ENCODE measurements around the gene PHKB. TPM values are rescaled to one million over a fixed set of nuclear protein-coding genes. Genes with fewer than 3 reads are reported as not detected.

PHKB gene
- total RNA-seq, 3 donors from 2014 or later: 12.7 to 17.2 (median 13.0) TPM

- no peak overlapping the region for H3K4me3 Mint-ChIP-seq
- DNase-seq (no peak), ATAC-seq (no peak)
- no peaks in the 10 kb centered on the region for H3K27me3 Mint-ChIP-seq (ENCODE audit: low read depth)
- peaks cover 33% of the 10 kb centered on the region for H3K4me1 Mint-ChIP-seq (ENCODE audit: low read depth)
- peaks cover 17% of the 10 kb centered on the region for H3K36me3 Mint-ChIP-seq (ENCODE audit: insufficient read depth)
- no peaks in the 10 kb centered on the region for H3K9me3 Mint-ChIP-seq
Measured at GRCh38 chr16:47481698-47482374, 20.7 kb downstream of the PHKB start.

GRCh38 chr16:47483616-47484015 lies 22.5 kb downstream of the PHKB start:
- DNase-seq (no peak), ATAC-seq (no peak)
- peaks cover 31% of the 10 kb centered on the region for H3K36me3 Mint-ChIP-seq (ENCODE audit: insufficient read depth)
- no peaks in the 10 kb centered on the region for H3K27me3 Mint-ChIP-seq (ENCODE audit: low read depth)
- no peak overlapping the region for H3K4me3 Mint-ChIP-seq
- peaks cover 8% of the 10 kb centered on the region for H3K9me3 Mint-ChIP-seq
- H3K4me1 Mint-ChIP-seq (ENCODE audit: low read depth): peaks cover 30% of the 10 kb centered on the region

- peaks cover 42% of the 10 kb centered on the region for H3K36me3 Mint-ChIP-seq (ENCODE audit: insufficient read depth)
- peaks cover 21% of the 10 kb centered on the region for H3K4me1 Mint-ChIP-seq (ENCODE audit: low read depth)
Measured at GRCh38 chr16:47486856-47487255, 25.7 kb downstream of the PHKB start.

GRCh38 chr16:47488051-47488450 lies 26.9 kb downstream of the PHKB start:
- Mint-ChIP-seq H3K4me1 (ENCODE audit: low read depth) (peaks cover 32% of the 10 kb centered on the region), H3K36me3 (ENCODE audit: insufficient read depth) (peaks cover 42% of the 10 kb centered on the region), H3K27me3 (ENCODE audit: low read depth) (no peaks in the 10 kb centered on the region), H3K9me3 (peaks cover 13% of the 10 kb centered on the region), H3K4me3 (no peak overlapping the region)
- no peak for ATAC-seq
- no peak for DNase-seq

More at GRCh38 chr16:47486856-47487255, 25.7 kb downstream of the PHKB start:
- ATAC-seq: no peak
- Mint-ChIP-seq H3K9me3 (peaks cover 13% of the 10 kb centered on the region), H3K4me3 (no peak overlapping the region), H3K27me3 (ENCODE audit: low read depth) (no peaks in the 10 kb centered on the region)
- no peak for DNase-seq

- peaks cover 13% of the 10 kb centered on the region for H3K9me3 Mint-ChIP-seq
- no peaks in the 10 kb centered on the region for H3K27me3 Mint-ChIP-seq (ENCODE audit: low read depth)
- H3K4me3 Mint-ChIP-seq: no peak overlapping the region
- peaks cover 38% of the 10 kb centered on the region for H3K4me1 Mint-ChIP-seq (ENCODE audit: low read depth)
- ATAC-seq (no peak), DNase-seq (no peak)
- peaks cover 40% of the 10 kb centered on the region for H3K36me3 Mint-ChIP-seq (ENCODE audit: insufficient read depth)
Measured at GRCh38 chr16:47490471-47490870, 29.3 kb downstream of the PHKB start.

- peaks cover 13% of the 10 kb centered on the region for H3K9me3 Mint-ChIP-seq
- no peak overlapping the region for H3K4me3 Mint-ChIP-seq
- no peaks in the 10 kb centered on the region for H3K27me3 Mint-ChIP-seq (ENCODE audit: low read depth)
- DNase-seq (no peak), ATAC-seq (no peak)
- H3K4me1 Mint-ChIP-seq (ENCODE audit: low read depth): peaks cover 45% of the 10 kb centered on the region
- H3K36me3 Mint-ChIP-seq (ENCODE audit: insufficient read depth): peaks cover 35% of the 10 kb centered on the region
Measured at GRCh38 chr16:47492036-47492427, 30.9 kb downstream of the PHKB start.

- ATAC-seq (peak in 1 of 2 donors; percentile 85), DNase-seq (no peak)
- Mint-ChIP-seq H3K27me3 (ENCODE audit: low read depth) (no peaks in the 10 kb centered on the region), H3K4me3 (peak overlapping the region; percentile 68), H3K9me3 (peaks cover 13% of the 10 kb centered on the region), H3K4me1 (ENCODE audit: low read depth) (peaks cover 45% of the 10 kb centered on the region), H3K36me3 (ENCODE audit: insufficient read depth) (peaks cover 37% of the 10 kb centered on the region)
Measured at GRCh38 chr16:47492428-47493377, 31.6 kb downstream of the PHKB start.

- Mint-ChIP-seq H3K9me3 (peaks cover 4% of the 10 kb centered on the region), H3K27me3 (ENCODE audit: low read depth) (no peaks in the 10 kb centered on the region), H3K36me3 (ENCODE audit: insufficient read depth) (peaks cover 31% of the 10 kb centered on the region), H3K4me3 (no peak overlapping the region), H3K4me1 (ENCODE audit: low read depth) (peaks cover 45% of the 10 kb centered on the region)
- DNase-seq: no peak
- ATAC-seq: no peak
Measured at GRCh38 chr16:47493381-47494337, 32.5 kb downstream of the PHKB start.

GRCh38 chr16:47499080-47499699 lies 38.1 kb downstream of the PHKB start:
- DNase-seq (no peak), ATAC-seq (no peak)
- peaks cover 43% of the 10 kb centered on the region for H3K36me3 Mint-ChIP-seq (ENCODE audit: insufficient read depth)
- peaks cover 14% of the 10 kb centered on the region for H3K4me1 Mint-ChIP-seq (ENCODE audit: low read depth)
- no peaks in the 10 kb centered on the region for H3K9me3 Mint-ChIP-seq
- H3K27me3 Mint-ChIP-seq (ENCODE audit: low read depth): no peaks in the 10 kb centered on the region
- H3K4me3 Mint-ChIP-seq: no peak overlapping the region

- ATAC-seq (no peak), DNase-seq (no peak)
- peaks cover 9% of the 10 kb centered on the region for H3K4me1 Mint-ChIP-seq (ENCODE audit: low read depth)
- no peaks in the 10 kb centered on the region for H3K27me3 Mint-ChIP-seq (ENCODE audit: low read depth)
- H3K4me3 Mint-ChIP-seq: no peak overlapping the region
- H3K36me3 Mint-ChIP-seq (ENCODE audit: insufficient read depth): peaks cover 49% of the 10 kb centered on the region
- H3K9me3 Mint-ChIP-seq: no peaks in the 10 kb centered on the region
Measured at GRCh38 chr16:47499700-47500264, 38.7 kb downstream of the PHKB start.

GRCh38 chr16:47503936-47504335 lies 42.8 kb downstream of the PHKB start:
- Mint-ChIP-seq H3K4me1 (ENCODE audit: low read depth) (peaks cover 2% of the 10 kb centered on the region), H3K36me3 (ENCODE audit: insufficient read depth) (peaks cover 46% of the 10 kb centered on the region), H3K4me3 (no peak overlapping the region), H3K9me3 (no peaks in the 10 kb centered on the region), H3K27me3 (ENCODE audit: low read depth) (no peaks in the 10 kb centered on the region)
- ATAC-seq (no peak), DNase-seq (no peak)

- no peak for ATAC-seq
- Mint-ChIP-seq H3K4me1 (ENCODE audit: low read depth) (peaks cover 2% of the 10 kb centered on the region), H3K27me3 (ENCODE audit: low read depth) (no peaks in the 10 kb centered on the region), H3K4me3 (no peak overlapping the region), H3K36me3 (ENCODE audit: insufficient read depth) (peaks cover 45% of the 10 kb centered on the region), H3K9me3 (no peaks in the 10 kb centered on the region)
- DNase-seq: no peak
Measured at GRCh38 chr16:47504599-47504998, 43.5 kb downstream of the PHKB start.

GRCh38 chr16:47506800-47507199 lies 45.7 kb downstream of the PHKB start:
- Mint-ChIP-seq H3K36me3 (ENCODE audit: insufficient read depth) (peaks cover 46% of the 10 kb centered on the region), H3K9me3 (no peaks in the 10 kb centered on the region), H3K4me1 (ENCODE audit: low read depth) (peaks cover 2% of the 10 kb centered on the region), H3K4me3 (no peak overlapping the region), H3K27me3 (ENCODE audit: low read depth) (no peaks in the 10 kb centered on the region)
- ATAC-seq (no peak), DNase-seq (no peak)

Data from activated T-cell treated with anti-CD3 and anti-CD28 coated beads, Interleukin-2, amount 50 U/mL, for 4 hours (primary cell).